HG03025 (cell line): ENCODE measurements around the gene BCAP31.

Source experiments
- ATAC-seq: cut with Tn5 transposase; IDR thresholded peaks from one replicate; pipeline ENCODE4 v1.9.1; 2021; ENCODE audit warnings: mild to moderate bottlenecking, moderate library complexity; ENCODE audit not compliant: unreplicated experiment, low FRiP score

BCAP31 gene

DNA sequence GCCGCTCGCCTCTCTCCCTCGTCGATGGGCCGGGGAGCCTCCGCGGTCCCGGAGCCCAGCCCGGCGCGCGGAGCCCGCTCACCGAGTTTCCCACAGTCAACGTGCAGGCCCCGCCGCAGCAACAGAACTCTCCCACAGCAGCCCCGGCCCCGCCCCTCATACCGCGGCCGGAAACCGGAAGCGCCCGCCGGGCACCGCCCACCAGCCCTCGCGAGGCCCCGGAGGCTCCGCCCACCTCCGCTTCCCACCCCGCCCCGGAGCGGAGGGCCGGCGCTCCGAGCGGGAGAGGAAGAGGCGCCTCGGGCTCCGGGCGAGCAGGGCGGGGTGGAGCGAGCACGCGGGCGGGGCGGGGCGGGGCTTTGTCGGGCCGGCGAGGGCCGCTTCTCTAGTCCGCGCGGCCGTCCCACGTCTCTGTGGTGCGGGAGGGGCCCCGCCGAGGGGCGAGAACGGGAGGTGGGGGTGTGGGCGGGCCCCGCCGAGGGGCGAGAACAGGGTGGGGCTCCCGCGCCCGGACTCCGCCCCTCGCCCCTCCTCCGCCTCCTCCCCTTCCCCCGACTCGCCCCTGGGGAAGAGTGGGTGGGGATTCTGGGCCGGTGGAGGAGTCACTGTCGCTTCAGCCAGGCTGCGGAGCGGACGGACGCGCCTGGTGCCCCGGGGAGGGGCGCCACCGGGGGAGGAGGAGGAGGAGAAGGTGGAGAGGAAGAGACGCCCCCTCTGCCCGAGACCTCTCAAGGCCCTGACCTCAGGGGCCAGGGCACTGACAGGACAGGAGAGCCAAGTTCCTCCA is at the start of gene BCAP31, which contains the start of gene ABCD1:
Gene BCAP31, minus strand, starts transcription at position 136 of the 787 bp plus-strand sequence. CDS start 1,143 bp downstream, outside the sequence.
Gene ABCD1, plus strand, starts transcription at position 605 of the 787 bp plus-strand sequence. CDS start 411 bp downstream, outside the sequence.
- peak; percentile 48 for ATAC-seq

GRCh38 chrX:153773218-153773611 is 49.0 kb upstream of the BCAP31 start:
- ATAC-seq: no peak

DNA sequence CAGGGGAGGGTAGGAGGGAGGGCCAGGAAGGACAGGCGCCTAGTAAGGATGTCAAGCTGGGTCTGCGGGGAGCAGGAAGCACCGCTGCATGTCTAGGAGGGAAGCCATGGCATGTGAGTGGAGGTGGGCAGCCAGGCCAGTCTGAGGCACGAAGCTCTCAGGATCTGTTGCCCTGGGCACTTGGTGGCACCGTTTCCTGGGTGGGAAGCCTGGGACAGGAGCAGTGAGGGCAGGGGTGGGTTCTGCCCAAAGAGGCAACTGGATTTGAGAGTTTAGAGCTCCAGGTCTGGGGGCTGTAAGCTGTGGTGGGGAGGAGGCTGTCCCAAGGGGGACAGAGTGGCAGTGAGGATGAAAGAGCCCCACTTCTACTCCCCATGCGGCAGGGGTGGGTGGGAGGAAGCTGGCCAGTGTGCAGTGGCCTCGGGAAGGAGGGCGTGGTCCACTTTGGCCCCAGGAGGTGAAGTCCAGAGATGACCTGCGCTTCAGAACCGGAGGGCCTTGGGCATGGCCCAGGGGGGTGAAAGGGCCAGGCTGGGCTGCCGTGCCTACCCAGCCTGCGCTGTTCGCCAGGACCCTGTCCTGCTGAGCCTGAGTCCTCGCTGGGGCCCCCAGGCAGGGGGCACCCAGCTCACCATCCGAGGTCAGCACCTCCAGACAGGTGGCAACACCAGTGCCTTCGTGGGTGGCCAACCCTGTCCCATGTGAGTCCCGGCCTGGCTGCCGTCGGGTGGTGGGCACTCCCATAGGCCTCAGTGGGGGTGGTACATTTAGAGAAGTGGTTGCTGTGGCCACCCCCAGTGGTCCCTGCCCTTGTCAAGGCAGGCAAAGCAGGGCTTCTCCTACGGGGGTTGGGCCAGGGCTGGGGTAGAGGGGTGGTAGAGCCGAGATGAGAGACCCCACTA is 48.4 kb upstream of the BCAP31 start:
- ATAC-seq: no peak

- ATAC-seq: no peak
These were observed 47.5 kb upstream of the BCAP31 start for GRCh38 chrX:153771415-153772315.

DNA sequence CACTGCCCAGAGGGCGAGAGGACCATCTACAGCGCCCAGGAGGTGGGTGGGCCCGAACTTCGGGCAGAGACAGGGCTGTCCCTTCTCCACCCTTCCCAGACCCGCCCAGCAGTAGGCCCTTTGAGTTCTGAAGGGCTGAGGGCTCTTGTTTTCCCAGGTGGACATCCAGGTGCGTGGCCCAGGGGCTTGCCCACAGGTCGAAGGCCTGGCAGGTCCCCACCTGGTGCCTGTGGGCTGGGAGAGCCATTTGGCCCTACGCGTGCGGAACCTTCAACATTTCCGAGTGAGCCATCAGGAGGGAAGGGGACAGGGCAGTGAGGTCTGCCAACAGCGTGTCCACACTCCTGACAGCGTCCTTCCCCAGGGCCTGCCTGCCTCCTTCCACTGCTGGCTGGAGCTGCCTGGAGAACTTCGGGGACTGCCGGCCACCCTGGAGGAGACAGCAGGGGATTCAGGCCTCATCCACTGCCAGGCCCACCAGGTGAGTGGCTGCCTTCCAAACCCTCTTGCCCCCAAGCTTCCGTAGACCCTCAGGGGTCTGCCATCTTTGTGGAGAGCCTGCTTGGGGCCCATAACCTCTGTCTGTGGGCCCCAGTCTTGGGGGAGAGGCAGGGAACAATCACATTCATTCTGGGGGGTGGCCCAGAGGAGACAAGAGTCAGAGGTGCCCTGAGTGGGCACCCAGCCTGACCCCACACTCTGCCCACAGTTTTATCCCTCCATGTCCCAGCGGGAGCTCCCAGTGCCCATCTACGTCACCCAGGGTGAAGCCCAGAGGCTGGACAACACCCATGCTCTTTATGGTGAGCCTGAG is 46.6 kb upstream of the BCAP31 start:
- no peak for ATAC-seq

- ATAC-seq: no peak
These were observed 45.8 kb upstream of the BCAP31 start for GRCh38 chrX:153769865-153770600.

DNA sequence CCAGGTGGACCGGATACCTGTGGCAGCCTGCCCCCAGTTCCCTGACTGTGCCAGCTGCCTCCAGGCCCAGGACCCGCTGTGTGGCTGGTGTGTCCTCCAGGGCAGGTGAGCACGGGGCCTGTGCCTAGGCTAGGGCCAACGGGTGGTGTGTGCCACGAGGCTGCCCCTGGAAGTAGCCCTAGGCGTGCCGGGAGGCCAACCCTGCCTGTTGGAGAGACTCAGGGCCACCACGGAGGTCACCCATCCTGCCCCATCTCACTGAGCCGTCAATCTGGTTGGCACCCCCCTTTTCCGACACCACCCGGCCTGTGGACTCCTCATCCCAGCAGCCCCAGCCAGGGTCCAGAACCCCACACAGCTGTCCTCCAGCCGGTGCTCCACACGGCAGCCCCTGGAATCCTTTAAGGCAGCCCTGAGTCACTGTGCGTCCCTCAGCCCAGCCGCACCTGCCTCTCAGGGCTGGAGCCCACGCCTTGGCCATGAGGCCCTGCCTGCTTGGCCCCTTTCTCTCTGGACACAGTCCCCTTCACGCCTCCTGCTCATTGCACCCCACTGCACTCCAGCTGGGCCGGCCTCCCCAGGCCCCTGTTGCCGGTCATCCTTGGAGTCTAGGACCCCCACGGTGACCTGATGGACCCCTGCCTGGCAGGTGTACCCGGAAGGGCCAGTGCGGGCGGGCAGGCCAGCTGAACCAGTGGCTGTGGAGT is 45.1 kb upstream of the BCAP31 start:
- ATAC-seq: no peak

- no peak for ATAC-seq
These were observed 44.3 kb upstream of the BCAP31 start for GRCh38 chrX:153768311-153769157.

DNA sequence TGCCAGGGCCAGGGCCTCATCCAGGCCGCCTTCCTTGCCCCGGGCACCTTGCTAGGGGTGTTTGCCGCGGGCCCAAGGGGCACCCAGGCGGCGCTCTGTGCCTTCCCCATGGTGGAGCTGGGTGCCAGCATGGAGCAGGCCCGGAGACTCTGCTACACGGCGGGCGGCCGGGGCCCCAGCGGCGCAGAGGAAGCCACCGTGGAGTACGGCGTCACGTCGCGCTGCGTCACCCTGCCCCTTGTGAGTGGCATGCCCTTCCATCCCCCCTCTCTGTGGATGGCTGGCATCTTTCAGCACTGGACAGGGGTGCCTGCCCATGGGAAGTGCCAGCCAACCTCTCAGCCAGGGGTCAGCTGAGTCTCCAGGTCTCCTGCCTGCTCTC is 43.5 kb upstream of the BCAP31 start:
- ATAC-seq: no peak

GRCh38 chrX:153766871-153767673 is 42.9 kb upstream of the BCAP31 start:
- ATAC-seq: no peak

- no peak for ATAC-seq
These were observed 42.1 kb upstream of the BCAP31 start for GRCh38 chrX:153766098-153766817.

DNA sequence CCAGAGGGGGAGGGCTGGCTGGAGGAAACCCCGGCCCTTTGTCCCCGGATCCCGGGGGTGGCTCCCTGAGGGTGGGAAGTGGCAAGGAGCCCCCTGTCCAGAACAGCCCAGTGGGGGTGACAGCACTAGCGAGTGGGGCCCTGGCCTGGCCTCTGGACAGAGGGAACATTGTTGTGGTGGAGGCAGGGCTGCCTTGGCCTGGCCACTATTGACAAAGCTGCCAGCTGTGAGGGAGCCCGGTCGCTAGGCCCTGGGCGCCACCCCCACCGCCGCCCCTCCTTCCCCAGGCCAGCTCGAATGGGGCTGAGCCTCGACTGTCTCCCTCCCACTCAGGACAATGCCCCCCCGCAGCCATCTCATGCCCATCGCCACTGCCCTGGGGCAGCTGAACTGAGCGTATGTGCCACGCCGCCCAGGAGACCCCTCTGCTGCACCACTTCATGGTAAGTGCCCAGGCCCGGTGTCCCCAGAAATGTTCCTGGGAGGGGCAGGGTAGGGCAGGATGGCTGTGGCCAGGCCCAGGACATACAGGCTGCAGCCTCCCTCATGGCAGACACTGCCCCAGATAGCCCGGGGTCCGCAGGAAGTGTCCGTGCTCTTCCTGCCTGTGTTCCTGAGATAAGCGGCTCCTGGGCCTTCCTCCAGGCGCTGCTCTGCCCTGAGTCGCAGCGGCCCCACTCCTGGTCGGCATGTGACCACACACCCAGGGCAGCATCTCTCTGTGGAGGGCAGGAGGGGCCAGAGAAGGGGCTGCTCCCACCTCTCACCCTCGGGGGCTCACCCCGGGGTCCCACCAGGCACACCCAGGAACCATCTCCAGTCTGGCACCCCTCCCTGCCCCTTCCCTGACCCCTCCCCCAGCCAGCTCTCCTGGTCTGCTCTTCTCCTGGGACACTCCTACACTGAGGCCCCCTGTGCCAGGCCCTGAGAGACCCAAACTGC is 41.2 kb upstream of the BCAP31 start:
- ATAC-seq: no peak

DNA sequence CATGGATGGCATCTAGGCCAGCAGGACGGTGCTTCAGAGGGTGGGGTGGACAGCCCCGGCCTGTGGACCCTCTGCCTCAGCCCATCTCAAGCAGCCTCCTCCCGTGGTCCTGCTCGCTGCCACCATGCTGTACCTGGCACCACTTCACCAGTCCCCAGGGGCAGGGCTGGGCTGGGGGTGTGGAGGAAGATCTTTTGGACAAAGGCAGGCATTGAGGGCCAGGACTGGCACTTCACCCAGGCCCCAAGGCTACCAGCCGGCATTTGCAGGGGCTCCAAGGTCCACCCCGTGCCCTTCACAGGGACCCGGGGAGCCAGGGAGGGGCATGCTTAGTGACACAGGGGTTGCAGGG is 40.6 kb upstream of the BCAP31 start:
- no peak for ATAC-seq

GRCh38 chrX:153763989-153764755 is 40.0 kb upstream of the BCAP31 start, which contains the start of gene PLXNB3:
Gene PLXNB3 (plus strand): TSS chrX:153764249. CDS start chrX:153765536, 1,287 bp downstream.
- ATAC-seq: no peak
